ENCODE data around the gene HERPUD2.
"Not testable (repeated sequence)": the region's sequence is repeated elsewhere in the genome, so short reads cannot be mapped to it uniquely, and the experiment has no call there.

The HERPUD2 gene

GRCh38 chr7:35584990-35585389 lies 109.9 kb downstream of the HERPUD2 start:
- H3K36me3 ChIP-seq = no peaks in the 10 kb centered on the region
- H4K20me1 ChIP-seq = no peaks in the 10 kb centered on the region
- H3K27me3 ChIP-seq = no peaks in the 10 kb centered on the region
- TF ChIP-seq Cebpa-rat (IDR thresholded peaks at IDR 0.05) = no peak
- H3K9me3 ChIP-seq = no peaks in the 10 kb centered on the region
- no peaks in the 10 kb centered on the region for H3K4me1 ChIP-seq
- H3K4me3 ChIP-seq = no peak overlapping the region
- no peak overlapping the region for H3K4me2 ChIP-seq
- no peak overlapping the region for H3K27ac ChIP-seq
- no peak overlapping the region for H3K9ac ChIP-seq

GRCh38 chr7:35584533-35584932 lies 110.4 kb downstream of the HERPUD2 start:
- not testable (repeated sequence) for H3K9ac ChIP-seq, H3K4me2 ChIP-seq, H3K4me1 ChIP-seq, H3K27me3 ChIP-seq, H4K20me1 ChIP-seq, H3K9me3 ChIP-seq, H3K4me3 ChIP-seq, H3K27ac ChIP-seq, H3K36me3 ChIP-seq

Measured in BLaER1 (cell line).